ENCODE results near the gene CCDC68. TPM values are rescaled to one million over a fixed set of nuclear protein-coding genes. Genes with fewer than 3 reads are reported as not detected.

CCDC68 gene
- total RNA-seq, 1 experiment from 2014 or later, result 6.6 TPM

DNA sequence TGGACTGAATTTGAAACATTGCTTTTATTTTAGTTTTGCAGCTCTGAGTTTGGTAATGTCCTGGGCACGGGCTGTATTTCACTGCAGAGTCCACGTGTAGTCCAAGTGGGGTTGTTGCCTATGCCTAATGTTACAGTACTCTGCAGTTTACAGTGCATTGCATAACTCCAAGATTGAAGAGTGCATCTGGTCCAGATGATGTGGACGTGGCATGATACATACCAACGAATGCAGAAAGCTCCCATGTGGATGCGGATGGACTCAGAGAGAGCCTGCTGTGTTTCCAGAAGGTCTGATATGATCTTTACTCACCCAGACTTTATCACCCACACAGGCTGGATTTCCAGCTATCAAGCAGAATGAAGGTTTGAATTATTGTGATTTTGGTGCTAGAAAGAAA, 44.4 kb upstream of the CCDC68 start:
- no peaks in the 10 kb centered on the region for H3K4me1 ChIP-seq (ENCODE audit: control insufficient read depth in 1 of 2, insufficient read depth in 2 of 2, low read length in 2 of 2)

More for the DNA sequence above, 44.4 kb upstream of the CCDC68 start:
- ATAC-seq (no peak), DNase-seq (ENCODE audit: low read depth, low spot score) (no peak)
- ChIA-PET POLR2A (no interaction called here), RAD21 (ENCODE audit: low non-redundant PET in 1 of 2, low total read pairs in 2 of 2, uncharacterized antibody in 2 of 2, unreplicated experiment in 2 of 2) (no interaction called here), CTCF (no interaction called here)
- no peak for TF ChIP-seq ELF1 (IDR thresholded peaks at IDR 0.05; ENCODE audit: borderline replicate concordance, low read depth)
- TF ChIP-seq, protein P1, sequence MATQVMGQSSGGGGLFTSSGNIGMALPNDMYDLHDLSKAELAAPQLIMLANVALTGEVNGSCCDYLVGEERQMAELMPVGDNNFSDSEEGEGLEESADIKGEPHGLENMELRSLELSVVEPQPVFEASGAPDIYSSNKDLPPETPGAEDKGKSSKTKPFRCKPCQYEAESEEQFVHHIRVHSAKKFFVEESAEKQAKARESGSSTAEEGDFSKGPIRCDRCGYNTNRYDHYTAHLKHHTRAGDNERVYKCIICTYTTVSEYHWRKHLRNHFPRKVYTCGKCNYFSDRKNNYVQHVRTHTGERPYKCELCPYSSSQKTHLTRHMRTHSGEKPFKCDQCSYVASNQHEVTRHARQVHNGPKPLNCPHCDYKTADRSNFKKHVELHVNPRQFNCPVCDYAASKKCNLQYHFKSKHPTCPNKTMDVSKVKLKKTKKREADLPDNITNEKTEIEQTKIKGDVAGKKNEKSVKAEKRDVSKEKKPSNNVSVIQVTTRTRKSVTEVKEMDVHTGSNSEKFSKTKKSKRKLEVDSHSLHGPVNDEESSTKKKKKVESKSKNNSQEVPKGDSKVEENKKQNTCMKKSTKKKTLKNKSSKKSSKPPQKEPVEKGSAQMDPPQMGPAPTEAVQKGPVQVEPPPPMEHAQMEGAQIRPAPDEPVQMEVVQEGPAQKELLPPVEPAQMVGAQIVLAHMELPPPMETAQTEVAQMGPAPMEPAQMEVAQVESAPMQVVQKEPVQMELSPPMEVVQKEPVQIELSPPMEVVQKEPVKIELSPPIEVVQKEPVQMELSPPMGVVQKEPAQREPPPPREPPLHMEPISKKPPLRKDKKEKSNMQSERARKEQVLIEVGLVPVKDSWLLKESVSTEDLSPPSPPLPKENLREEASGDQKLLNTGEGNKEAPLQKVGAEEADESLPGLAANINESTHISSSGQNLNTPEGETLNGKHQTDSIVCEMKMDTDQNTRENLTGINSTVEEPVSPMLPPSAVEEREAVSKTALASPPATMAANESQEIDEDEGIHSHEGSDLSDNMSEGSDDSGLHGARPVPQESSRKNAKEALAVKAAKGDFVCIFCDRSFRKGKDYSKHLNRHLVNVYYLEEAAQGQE (IDR thresholded peaks at IDR 0.05; ENCODE audit: low read depth), result no peak
- TF ChIP-seq, protein P2, sequence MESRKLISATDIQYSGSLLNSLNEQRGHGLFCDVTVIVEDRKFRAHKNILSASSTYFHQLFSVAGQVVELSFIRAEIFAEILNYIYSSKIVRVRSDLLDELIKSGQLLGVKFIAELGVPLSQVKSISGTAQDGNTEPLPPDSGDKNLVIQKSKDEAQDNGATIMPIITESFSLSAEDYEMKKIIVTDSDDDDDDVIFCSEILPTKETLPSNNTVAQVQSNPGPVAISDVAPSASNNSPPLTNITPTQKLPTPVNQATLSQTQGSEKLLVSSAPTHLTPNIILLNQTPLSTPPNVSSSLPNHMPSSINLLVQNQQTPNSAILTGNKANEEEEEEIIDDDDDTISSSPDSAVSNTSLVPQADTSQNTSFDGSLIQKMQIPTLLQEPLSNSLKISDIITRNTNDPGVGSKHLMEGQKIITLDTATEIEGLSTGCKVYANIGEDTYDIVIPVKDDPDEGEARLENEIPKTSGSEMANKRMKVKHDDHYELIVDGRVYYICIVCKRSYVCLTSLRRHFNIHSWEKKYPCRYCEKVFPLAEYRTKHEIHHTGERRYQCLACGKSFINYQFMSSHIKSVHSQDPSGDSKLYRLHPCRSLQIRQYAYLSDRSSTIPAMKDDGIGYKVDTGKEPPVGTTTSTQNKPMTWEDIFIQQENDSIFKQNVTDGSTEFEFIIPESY (IDR thresholded peaks at IDR 0.05; ENCODE audit: extremely low read depth, insufficient replicate concordance, low read length), result no peak
- TF ChIP-seq SP1 (IDR thresholded peaks at IDR 0.05; ENCODE audit: low read depth), result no peak
- no peak for TF ChIP-seq JUND (IDR thresholded peaks at IDR 0.05)
- TF ChIP-seq RAD21 (IDR thresholded peaks at IDR 0.05; ENCODE audit: low read depth), result no peak
- TF ChIP-seq, protein P3, sequence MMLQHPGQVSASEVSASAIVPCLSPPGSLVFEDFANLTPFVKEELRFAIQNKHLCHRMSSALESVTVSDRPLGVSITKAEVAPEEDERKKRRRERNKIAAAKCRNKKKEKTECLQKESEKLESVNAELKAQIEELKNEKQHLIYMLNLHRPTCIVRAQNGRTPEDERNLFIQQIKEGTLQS (IDR thresholded peaks at IDR 0.05), result no peak
- no peak for TF ChIP-seq POLR2AphosphoS5 (IDR thresholded peaks at IDR 0.05; ENCODE audit: low read depth, low read length)
- TF ChIP-seq EZH2phosphoT487 (IDR thresholded peaks at IDR 0.05; ENCODE audit: borderline replicate concordance), result no peak
- TF ChIP-seq, protein P4, sequence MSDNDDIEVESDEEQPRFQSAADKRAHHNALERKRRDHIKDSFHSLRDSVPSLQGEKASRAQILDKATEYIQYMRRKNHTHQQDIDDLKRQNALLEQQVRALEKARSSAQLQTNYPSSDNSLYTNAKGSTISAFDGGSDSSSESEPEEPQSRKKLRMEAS (IDR thresholded peaks at IDR 0.05), result no peak
- TF ChIP-seq EGR1 (IDR thresholded peaks at IDR 0.05; ENCODE audit: low read depth), result no peak
- no peak for TF ChIP-seq SRF (IDR thresholded peaks at IDR 0.05; ENCODE audit: low read depth)
- intact Hi-C loops (cut with micrococcal nuclease), result no loop called here
- Histone ChIP-seq H3K9me3 (ENCODE audit: control insufficient read depth in 1 of 2, insufficient read depth in 1 of 2, low read depth in 1 of 2, low read length in 2 of 2) (no peaks in the 10 kb centered on the region), H3K4me2 (ENCODE audit: low read length) (no peak overlapping the region), H4K20me1 (ENCODE audit: insufficient read depth) (no peaks in the 10 kb centered on the region), H2AFZ (ENCODE audit: low read depth, low read length, poor library complexity, severe bottlenecking) (no peak overlapping the region), H3K79me2 (ENCODE audit: insufficient read depth, low read length) (no peaks in the 10 kb centered on the region), H3K9ac (ENCODE audit: low read length) (no peak overlapping the region), H3K9me2 (ENCODE audit: insufficient read depth) (no peaks in the 10 kb centered on the region), H3K4me3 (replicated peaks in 1 of 2; ENCODE audit: low read depth in 1 of 2, low read length in 2 of 2) (no peak overlapping the region), H3K36me3 (ENCODE audit: control insufficient read depth in 1 of 2, insufficient read depth in 2 of 2, low read length in 2 of 2) (no peaks in the 10 kb centered on the region), H3K27me3 (ENCODE audit: insufficient read depth, low read length) (no peaks in the 10 kb centered on the region), H3K27ac (ENCODE audit: low read depth, low read length) (no peak overlapping the region)
- BruUV-seq (replicated peaks), result no TSS peak

Measured in HCT116 (cell line).